ENCODE measurements around the gene CENPM.

GRCh38 chr22:41904450-41905410 lies 42.2 kb downstream of the CENPM start:
- TF ChIP-seq CTCF (IDR thresholded peaks at IDR 0.05), result no peak
- no peak for TF ChIP-seq POLR2A (IDR thresholded peaks at IDR 0.05; ENCODE audit: low read depth)
